GM12878 (cell line): ENCODE data around the gene GBA3. TPM values are rescaled to one million over a fixed set of nuclear protein-coding genes. Genes with fewer than 3 reads are reported as not detected.

ENCODE experiments used
- ATAC-seq: fragments of 200-7000 bp; cut with Tn5 transposase; 3 replicates; pipeline ENCODE4 v1.9.1; 2020; ENCODE audit warnings: mild to moderate bottlenecking, moderate library complexity
- BruUV-seq: library from RNA; stranded (reverse); fragments of 400-500 nt; replicated peaks from 2 replicates; lab custom pipeline; 2021; lab: Mats Ljungman, UMichigan
- CTCF ChIA-PET: fragments of 300-600 bp; sonication (Branson Sonifier 250); formaldehyde crosslinking; extraction: SDS; loops from one replicate; lab custom pipeline; 2021; ENCODE audit warnings: inconsistent platforms; lab: Yijun Ruan, JAX
- POLR2A ChIA-PET: fragments of 350-600 bp; formaldehyde crosslinking; extraction: SDS; loops from one replicate; lab custom pipeline; 2021; ENCODE audit warnings: inconsistent platforms; lab: Charles Lee
- RAD21 ChIA-PET: fragments of 300-600 bp; sonication (Branson Sonifier 250); formaldehyde crosslinking; loops from one replicate; lab custom pipeline; 2023; ENCODE audit warnings: antibody characterized with exemption; ENCODE audit not compliant: unreplicated experiment; lab: Charles Lee
- SMC1A ChIA-PET: fragments of 300-600 bp; sonication (Branson Sonifier 250); formaldehyde crosslinking; loops from one replicate; lab custom pipeline; 2023; ENCODE audit not compliant: unreplicated experiment, uncharacterized antibody; lab: Charles Lee
- DNase-seq: peaks from one replicate; pipeline ENCODE4 v3.0.0-alpha.2; 2011; ENCODE audit warnings: low read depth, low spot score
- FAIRE-seq: peaks from 3 replicates; lab custom pipeline; 2011; peaks lifted over from hg19 to GRCh38; lab: Jason Lieb, UNC
- H2AFZ ChIP-seq: 2 replicates; pipeline ENCODE4 v1.6.0; 2011; ENCODE audit warnings: low read depth, low read length, control low read depth; ENCODE audit not compliant: control insufficient read depth
- H3K27ac ChIP-seq: 2 replicates; pipeline ENCODE4 v1.5.1; 2011; ENCODE audit warnings: control low read depth; ENCODE audit not compliant: control insufficient read depth, insufficient read depth
- H3K27me3 ChIP-seq, 2 experiments: replicated peaks in 1 of 2; 2 replicates each; pipeline versions ENCODE4 v1.6.0 to v1.6.1; 2011; ENCODE audit warnings: low read length in 1 of 2; ENCODE audit not compliant: control insufficient read depth in 2 of 2, insufficient read depth in 2 of 2
- H3K36me3 ChIP-seq, 2 experiments: 2 replicates each; pipeline ENCODE4 v1.5.1; 2011; ENCODE audit warnings: low read length in 1 of 2; ENCODE audit not compliant: control insufficient read depth in 2 of 2, insufficient read depth in 2 of 2
- H3K4me1 ChIP-seq: 2 replicates; pipeline ENCODE4 v1.6.1; 2011; ENCODE audit warnings: mild to moderate bottlenecking, low read length, moderate library complexity, mixed read lengths; ENCODE audit not compliant: control insufficient read depth, insufficient read depth
- H3K4me2 ChIP-seq: 2 replicates; pipeline ENCODE4 v1.6.0; 2011; ENCODE audit warnings: control low read depth; ENCODE audit not compliant: control insufficient read depth, insufficient read depth
- H3K4me3 ChIP-seq: fragments of 200-600 bp; sonication (generic); 2 replicates; pipeline ENCODE4 v1.5.1; 2016
- H3K79me2 ChIP-seq: 2 replicates; pipeline ENCODE4 v1.6.0; 2011; ENCODE audit warnings: low read length; ENCODE audit not compliant: control insufficient read depth, insufficient read depth
- H3K9ac ChIP-seq: 2 replicates; pipeline ENCODE4 v1.8.0; 2011; ENCODE audit warnings: low read length, control low read depth, mixed read lengths; ENCODE audit not compliant: control insufficient read depth, insufficient read depth
- H3K9me3 ChIP-seq: replicated peaks from 3 replicates; pipeline ENCODE4 v1.5.1; 2011; ENCODE audit warnings: mild to moderate bottlenecking, low read length; ENCODE audit not compliant: control insufficient read depth, insufficient read depth
- H4K20me1 ChIP-seq: 2 replicates; pipeline ENCODE4 v1.6.0; 2011; ENCODE audit not compliant: control insufficient read depth, insufficient read depth
- ATF3 ChIP-seq: IDR thresholded peaks from 2 replicates; pipeline ENCODE4 v1.6.1; 2011; ENCODE audit warnings: low read depth, mild to moderate bottlenecking, low read length, moderate library complexity, borderline replicate concordance; ENCODE audit errors: extremely low read depth
- BHLHE40 ChIP-seq, 2 experiments: fragments of 450-650 bp in 1 of 2; IDR thresholded peaks; 2 replicates each; pipeline ENCODE4 v1.6.1; 2011 to 2017; ENCODE audit warnings: low read depth in 2 of 2, borderline replicate concordance in 1 of 2, improper control_type of control experiment in 1 of 2, low read length in 1 of 2, mild to moderate bottlenecking in 1 of 2
- CTCF ChIP-seq, 3 experiments: IDR thresholded peaks in 2 of 3; conservative IDR thresholded peaks in 1 of 3; 2 replicates each; pipeline ENCODE4 v1.5.1; 2011; ENCODE audit warnings: low read depth in 3 of 3, low read length in 3 of 3, mild to moderate bottlenecking in 3 of 3, control low read depth in 2 of 3, moderate library complexity in 2 of 3, inconsistent platforms in 1 of 3, mixed read lengths in 1 of 3; ENCODE audit not compliant: control insufficient read depth in 2 of 3, insufficient read depth in 1 of 3; ENCODE audit errors: extremely low read depth in 1 of 3
- HCFC1 ChIP-seq: fragments of 150-350 bp; IDR thresholded peaks from 2 replicates; pipeline ENCODE4 v1.6.1; 2014; ENCODE audit warnings: low read length
- JUNB ChIP-seq: IDR thresholded peaks from 2 replicates; pipeline ENCODE4 v1.6.1; 2016; ENCODE audit warnings: antibody characterized with exemption, mild to moderate bottlenecking
- MAX ChIP-seq: IDR thresholded peaks from 2 replicates; pipeline ENCODE4 v1.6.1; 2012; ENCODE audit warnings: low read depth, low read length, improper control_type of control experiment
- MLLT1 ChIP-seq: fragments of 450-650 bp; IDR thresholded peaks from 2 replicates; pipeline ENCODE4 v1.6.1; 2016; ENCODE audit warnings: mild to moderate bottlenecking
- PAX5 ChIP-seq: IDR thresholded peaks from 2 replicates; pipeline ENCODE4 v1.6.1; 2011; ENCODE audit warnings: low read depth, low read length, borderline replicate concordance
- REST ChIP-seq: IDR thresholded peaks from 2 replicates; pipeline ENCODE4 v1.6.1; 2012; ENCODE audit warnings: mild to moderate bottlenecking, low read depth, low read length
- SKIL ChIP-seq: fragments of 450-650 bp; IDR thresholded peaks from 2 replicates; pipeline ENCODE4 v1.6.1; 2017; ENCODE audit warnings: mild to moderate bottlenecking, low read depth, inconsistent platforms; ENCODE audit not compliant: poor library complexity, severe bottlenecking
- SMAD1 ChIP-seq: fragments of 450-650 bp; IDR thresholded peaks from 2 replicates; pipeline ENCODE4 v1.6.1; 2018; ENCODE audit warnings: mild to moderate bottlenecking, low read depth; ENCODE audit not compliant: partially characterized antibody
- SMARCA5 ChIP-seq: fragments of 450-650 bp; IDR thresholded peaks from 2 replicates; pipeline ENCODE4 v1.6.1; 2017; ENCODE audit warnings: mild to moderate bottlenecking
- ZSCAN29 ChIP-seq: fragments of 450-650 bp; IDR thresholded peaks from 2 replicates; pipeline ENCODE4 v1.6.1; 2017; ENCODE audit warnings: mild to moderate bottlenecking, moderate library complexity
- WGBS: methylation state at CpG from one replicate; pipeline ENCODE4 v1.1.6; 2016; ENCODE audit warnings: low lambda C conversion rate; ENCODE audit not compliant: insufficient replicate concordance, insufficient coverage; ENCODE audit errors: missing lambda C conversion rate; 5-methylcytosine and 5-hydroxymethylcytosine counted together
- in situ Hi-C: fragments of 300-500 bp; cut with MboI; formaldehyde crosslinking; loops from 9 replicates; pipeline ENCODE4 v1.14.3; 2018; ENCODE audit warnings: mixed read lengths
- intact Hi-C: fragments of 100-400 bp; cut with micrococcal nuclease; formaldehyde crosslinking; loops from one replicate; pipeline ENCODE4 v1.14.2; 2022; ENCODE audit not compliant: unreplicated experiment
- polyA plus RNA-seq, 11 experiments: library from polyadenylated mRNA; depleted of rRNA in 4 of 11; unstranded in 6 of 11; stranded (reverse) in 5 of 11; fragments of >200 nt; fragmentation: Nextera tagmentation in 4 of 11; fragmentation: Illumina TruSeq in 1 of 11; extraction: Ambion mirVana in 4 of 11; extraction: Trizol in 1 of 11; gene quantifications; 1 replicate in 1 of 11; 2 replicates in 10 of 11; pipeline versions ENCODE4 v1.2.1 to v1.2.3, GENCODE V29; 2011 to 2016; ENCODE audit warnings: inconsistent platforms in 2 of 11, missing spikeins in 2 of 11, low read depth in 1 of 11
- total RNA-seq, 4 experiments: library from RNA; depleted of rRNA in 3 of 4; stranded (reverse); fragments of >200 nt in 3 of 4; fragmentation: Illumina TruSeq in 1 of 4; extraction: Trizol in 1 of 4; gene quantifications; 2 replicates each; pipeline versions ENCODE4 v1.2.1 to v1.2.3, GENCODE V29; 2013 to 2021

The GBA3 gene
- total and polyA plus RNA-seq, 10 of the 15 experiments (the other 5 are each of a cell fraction or from before 2014, with no cell fraction given) = 0.10 to 7.2 (median 0.27) TPM

GRCh38 chr4:22674700-22675099 lies 18.0 kb upstream of the GBA3 start:
- intact Hi-C loops = no loop called here
- in situ Hi-C loops = no loop called here
- TF ChIP-seq SKIL (no peak), JUNB (no peak), ZSCAN29 (no peak), HCFC1 (no peak), SMAD1 (no peak), ATF3 (no peak), SMARCA5 (no peak), REST (no peak), CTCF (IDR thresholded peaks at IDR 0.05 in 2 of 3, conservative IDR thresholded peaks at IDR 0.05 in 1 of 3; ENCODE audit: control insufficient read depth in 2 of 3, extremely low read depth in 1 of 3, insufficient read depth in 1 of 3, low read depth in 3 of 3, low read length in 3 of 3) (no peak), BHLHE40 (IDR thresholded peaks at IDR 0.05; ENCODE audit: borderline replicate concordance in 1 of 2, low read depth in 2 of 2, low read length in 1 of 2) (no peak), MLLT1 (no peak), PAX5 (no peak), MAX (no peak)

More at GRCh38 chr4:22674700-22675099, 18.0 kb upstream of the GBA3 start:
- SMC1A ChIA-PET = interaction anchor here (0.8 to 1.8 kb wide), 2 partner anchors 12 to 646 kb away, joined by 3 to 6 read pairs; no protein-coding TSS in a partner anchor
- Histone ChIP-seq H3K79me2 (no peaks in the 10 kb centered on the region), H3K27ac (no peak overlapping the region), H3K9ac (no peak overlapping the region), H4K20me1 (no peaks in the 10 kb centered on the region), H3K4me3 (no peak overlapping the region), H3K4me1 (no peaks in the 10 kb centered on the region), H3K27me3 (no peaks in the 10 kb centered on the region), H3K4me2 (no peak overlapping the region), H2AFZ (no peak overlapping the region), H3K36me3 (no peaks in the 10 kb centered on the region), H3K9me3 (no peaks in the 10 kb centered on the region)
- 17% methylated on average over 1 of the region's 1 CpG for WGBS
- POLR2A ChIA-PET = interaction anchor here (0.6 kb wide), 1 partner anchor 33 kb away, joined by 3 read pairs; no protein-coding TSS in a partner anchor
- FAIRE-seq (no peak), DNase-seq (no peak), ATAC-seq (no peak)
- RAD21 ChIA-PET = no interaction called here
- no TSS peak for BruUV-seq
- CTCF ChIA-PET = no interaction called here
